ENCODE measurements around the gene CLEC10A. TPM values are rescaled to one million over a fixed set of nuclear protein-coding genes. Genes with fewer than 3 reads are reported as not detected.

CLEC10A gene
- total and polyA plus RNA-seq, 2 experiments from 2014 or later: not detected

GRCh38 chr17:7084088-7084487, 4.0 kb upstream of the CLEC10A start:
- 26 to 29% methylated on average over 7 of the region's 7 CpGs for WGBS, 2 experiments (ENCODE audit: low coverage in 1 of 2, low lambda C conversion rate in 2 of 2, missing lambda C conversion rate in 2 of 2)
- no peak for DNase-seq
- Histone ChIP-seq H3K4me2 (ENCODE audit: unreplicated experiment) (no peak overlapping the region), H3K4me1 (ENCODE audit: insufficient read depth) (no peaks in the 10 kb centered on the region), H3K9me2 (ENCODE audit: insufficient read depth) (no peaks in the 10 kb centered on the region), H4K20me1 (ENCODE audit: insufficient read depth) (no peaks in the 10 kb centered on the region), H3K36me3 (ENCODE audit: low read depth) (no peaks in the 10 kb centered on the region), H3K4me3 (no peak overlapping the region), H3K27me3 (replicated peaks; ENCODE audit: insufficient read depth) (peaks cover 20% of the 10 kb centered on the region; the same call in 1 of the 2 replicates), H3K9ac (no peak overlapping the region), H3F3A (ENCODE audit: insufficient read depth) (no peaks in the 10 kb centered on the region), H2AFZ (no peak overlapping the region), H3K27ac (no peak overlapping the region), H3K9me3 (ENCODE audit: low read depth) (no peaks in the 10 kb centered on the region), H3K79me2 (ENCODE audit: insufficient read depth) (no peaks in the 10 kb centered on the region)
- no peak for TF ChIP-seq EZH2 (IDR thresholded peaks at IDR 0.05; ENCODE audit: insufficient read depth, poor library complexity, severe bottlenecking)
- TF ChIP-seq EZH2phosphoT487 (IDR thresholded peaks at IDR 0.05; ENCODE audit: insufficient read depth, low read depth): no peak
- in situ Hi-C loops (cut with MboI): no loop called here

- Histone ChIP-seq H3K9me3 (ENCODE audit: low read depth) (no peaks in the 10 kb centered on the region), H3K4me1 (ENCODE audit: insufficient read depth) (no peaks in the 10 kb centered on the region), H3K4me2 (ENCODE audit: unreplicated experiment) (no peak overlapping the region), H3F3A (ENCODE audit: insufficient read depth) (no peaks in the 10 kb centered on the region), H3K36me3 (ENCODE audit: low read depth) (no peaks in the 10 kb centered on the region), H2AFZ (no peak overlapping the region), H4K20me1 (ENCODE audit: insufficient read depth) (no peaks in the 10 kb centered on the region), H3K27me3 (replicated peaks; ENCODE audit: insufficient read depth) (peaks cover 20% of the 10 kb centered on the region; the same call in 1 of the 2 replicates), H3K27ac (no peak overlapping the region), H3K79me2 (ENCODE audit: insufficient read depth) (no peaks in the 10 kb centered on the region), H3K9me2 (ENCODE audit: insufficient read depth) (no peaks in the 10 kb centered on the region), H3K4me3 (no peak overlapping the region), H3K9ac (no peak overlapping the region)
- DNase-seq: peak; percentile 27
- WGBS, 2 experiments (ENCODE audit: low coverage in 1 of 2, low lambda C conversion rate in 2 of 2, missing lambda C conversion rate in 2 of 2): 38 to 40% methylated on average over 4 of the region's 4 CpGs
- in situ Hi-C loops (cut with MboI): no loop called here
- TF ChIP-seq EZH2phosphoT487 (IDR thresholded peaks at IDR 0.05; ENCODE audit: insufficient read depth, low read depth): no peak
- TF ChIP-seq EZH2 (IDR thresholded peaks at IDR 0.05; ENCODE audit: insufficient read depth, poor library complexity, severe bottlenecking): no peak
Observed at GRCh38 chr17:7083592-7083991, 3.5 kb upstream of the CLEC10A start.

GRCh38 chr17:7081341-7082062, 1.5 kb upstream of the CLEC10A start:
- no peaks in the 10 kb centered on the region for H3K79me2 ChIP-seq (ENCODE audit: insufficient read depth)
- no peaks in the 10 kb centered on the region for H3K4me1 ChIP-seq (ENCODE audit: insufficient read depth)
- H3K4me2 ChIP-seq (ENCODE audit: unreplicated experiment): no peak overlapping the region
- H3K9me3 ChIP-seq (ENCODE audit: low read depth): no peaks in the 10 kb centered on the region
- no peaks in the 10 kb centered on the region for H3K36me3 ChIP-seq (ENCODE audit: low read depth)
- in situ Hi-C loops (cut with MboI): no loop called here
- H3K9ac ChIP-seq: no peak overlapping the region
- no peaks in the 10 kb centered on the region for H3K9me2 ChIP-seq (ENCODE audit: insufficient read depth)
- 76% methylated on average over 16 of the region's 16 CpGs for WGBS, 2 experiments (ENCODE audit: low coverage in 1 of 2, low lambda C conversion rate in 2 of 2, missing lambda C conversion rate in 2 of 2)
- H2AFZ ChIP-seq: no peak overlapping the region
- H4K20me1 ChIP-seq (ENCODE audit: insufficient read depth): no peaks in the 10 kb centered on the region
- peaks cover 20% of the 10 kb centered on the region; the same call in 1 of the 2 replicates for H3K27me3 ChIP-seq (replicated peaks; ENCODE audit: insufficient read depth)
- no peak overlapping the region for H3K27ac ChIP-seq
- no peaks in the 10 kb centered on the region for H3F3A ChIP-seq (ENCODE audit: insufficient read depth)
- no peak for TF ChIP-seq EZH2 (IDR thresholded peaks at IDR 0.05; ENCODE audit: insufficient read depth, poor library complexity, severe bottlenecking)
- no peak for TF ChIP-seq EZH2phosphoT487 (IDR thresholded peaks at IDR 0.05; ENCODE audit: insufficient read depth, low read depth)
- DNase-seq: no peak
- no peak overlapping the region for H3K4me3 ChIP-seq

- Histone ChIP-seq H3K36me3 (ENCODE audit: low read depth) (no peaks in the 10 kb centered on the region), H3K27me3 (replicated peaks; ENCODE audit: insufficient read depth) (peaks cover 20% of the 10 kb centered on the region; the same call in 1 of the 2 replicates), H4K20me1 (ENCODE audit: insufficient read depth) (no peaks in the 10 kb centered on the region), H3K9me3 (ENCODE audit: low read depth) (no peaks in the 10 kb centered on the region), H3K27ac (no peak overlapping the region), H3K9ac (no peak overlapping the region), H2AFZ (no peak overlapping the region), H3F3A (ENCODE audit: insufficient read depth) (no peaks in the 10 kb centered on the region), H3K4me2 (ENCODE audit: unreplicated experiment) (no peak overlapping the region), H3K9me2 (ENCODE audit: insufficient read depth) (no peaks in the 10 kb centered on the region), H3K79me2 (ENCODE audit: insufficient read depth) (no peaks in the 10 kb centered on the region), H3K4me1 (ENCODE audit: insufficient read depth) (no peaks in the 10 kb centered on the region), H3K4me3 (no peak overlapping the region)
- no peak for DNase-seq
- in situ Hi-C loops (cut with MboI): no loop called here
- 23 to 26% methylated on average over 10 of the region's 10 CpGs for WGBS, 2 experiments (ENCODE audit: low coverage in 1 of 2, low lambda C conversion rate in 2 of 2, missing lambda C conversion rate in 2 of 2)
- TF ChIP-seq EZH2 (IDR thresholded peaks at IDR 0.05; ENCODE audit: insufficient read depth, poor library complexity, severe bottlenecking) (no peak), EZH2phosphoT487 (IDR thresholded peaks at IDR 0.05; ENCODE audit: insufficient read depth, low read depth) (no peak)
Observed at GRCh38 chr17:7080456-7081041, 498 bp upstream of the CLEC10A start.

Data from GM23248 (cell line).